HL-60 (cell line): Measurements from ENCODE around the gene NCSTN.

Source experiments
- CTCF ChIP-seq: IDR thresholded peaks from one replicate; pipeline ENCODE4 v1.5.1; 2011; ENCODE audit warnings: low read length, control low read depth, inconsistent platforms; ENCODE audit not compliant: insufficient read depth
- REST ChIP-seq: IDR thresholded peaks from 2 replicates; pipeline ENCODE4 v1.6.1; 2012; ENCODE audit warnings: low read depth; ENCODE audit not compliant: insufficient replicate concordance

GRCh38 chr1:160330119-160330518 lies 13.1 kb upstream of the NCSTN start:
- TF ChIP-seq CTCF (no peak), REST (no peak)
